ENCODE data around the gene LEPR.

- TF ChIP-seq EZH2 (IDR thresholded peaks at IDR 0.05), result no peak
- no peak for TF ChIP-seq POLR2AphosphoS5 (IDR thresholded peaks at IDR 0.05; ENCODE audit: borderline replicate concordance, low read depth, low read length)
- TF ChIP-seq FOXP2 (optimal IDR thresholded peaks at IDR 0.05; ENCODE audit: control extremely low read depth, extremely low read length, insufficient read depth), result no peak
These were observed 5.9 kb upstream of the LEPR start for GRCh38 chr1:65414538-65414937.

Data from SK-N-MC (cell line).